Measurements from ENCODE around the gene SHANK2.

GRCh38 chr11:71223671-71224660, 28.4 kb downstream of the SHANK2 start:
- TF ChIP-seq YY1 (IDR thresholded peaks at IDR 0.05; ENCODE audit: insufficient read depth, insufficient read length) = no peak
- no peak for TF ChIP-seq ZNF274 (IDR thresholded peaks at IDR 0.05; ENCODE audit: low read depth, low read length)
